Upper lobe of right lung (tissue), 1 donor: ENCODE measurements around the gene DZANK1. TPM values are rescaled to one million over a fixed set of nuclear protein-coding genes. Genes with fewer than 3 reads are reported as not detected.
"Not testable (repeated sequence)": the region's sequence is repeated elsewhere in the genome, so short reads cannot be mapped to it uniquely, and the experiment has no call there.

Experiments used
- ATAC-seq: fragments of 200-7000 bp; cut with Tn5 transposase; one replicate; pipeline ENCODE4 v1.9.1; 2020; ENCODE audit warnings: mild to moderate bottlenecking, moderate library complexity
- DNase-seq: peaks from one replicate; pipeline ENCODE4 v3.0.0-alpha.2; 2020
- H3K27ac ChIP-seq: fragments of 200-600 bp; one replicate; pipeline ENCODE4 v1.8.0; 2022
- H3K27me3 ChIP-seq: fragments of 200-600 bp; one replicate; pipeline ENCODE4 v1.8.0; 2022; ENCODE audit warnings: mild to moderate bottlenecking
- H3K36me3 ChIP-seq: fragments of 200-600 bp; one replicate; pipeline ENCODE4 v1.8.0; 2022
- H3K4me1 ChIP-seq: fragments of 200-600 bp; one replicate; pipeline ENCODE4 v1.8.0; 2022
- H3K4me3 ChIP-seq: fragments of 200-600 bp; one replicate; pipeline ENCODE4 v1.8.0; 2022; ENCODE audit warnings: mild to moderate bottlenecking
- H3K9me3 ChIP-seq: fragments of 200-600 bp; one replicate; pipeline ENCODE4 v1.8.0; 2022
- intact Hi-C: fragments of 100-400 bp; cut with DNase I; formaldehyde crosslinking; loops from one replicate; pipeline ENCODE4 v1.11.0; 2022
- total RNA-seq: library from RNA; stranded (reverse); fragmentation: NEBNext Ultra II Directional; extraction: Animal tissue kit (Norgen Biotek cat#: 25700); gene quantifications from one replicate; pipeline ENCODE4 v1.2.1, GENCODE V29; 2021
- TF ChIP-seq, protein P1 (sequence below): fragments of 200-600 bp; IDR thresholded peaks from one replicate; pipeline ENCODE4 v1.8.0; 2022; ENCODE audit warnings: antibody characterized with exemption
- donor health status: DM: no; HTN: yes; CAD: no; lungs with severe emphysema.

The DZANK1 gene
- total RNA-seq, 1 donor from 2014 or later, result 2.7 TPM

GRCh38 chr20:18377896-18378481 is 88.8 kb downstream of the DZANK1 start:
- Histone ChIP-seq H3K27ac (no peak overlapping the region), H3K4me3 (no peak overlapping the region), H3K36me3 (no peaks in the 10 kb centered on the region), H3K9me3 (no peaks in the 10 kb centered on the region), H3K4me1 (no peaks in the 10 kb centered on the region), H3K27me3 (no peaks in the 10 kb centered on the region)
- DNase-seq, result no peak
- ATAC-seq, result no peak
- intact Hi-C loops, result no loop called here
- TF ChIP-seq, protein P1, sequence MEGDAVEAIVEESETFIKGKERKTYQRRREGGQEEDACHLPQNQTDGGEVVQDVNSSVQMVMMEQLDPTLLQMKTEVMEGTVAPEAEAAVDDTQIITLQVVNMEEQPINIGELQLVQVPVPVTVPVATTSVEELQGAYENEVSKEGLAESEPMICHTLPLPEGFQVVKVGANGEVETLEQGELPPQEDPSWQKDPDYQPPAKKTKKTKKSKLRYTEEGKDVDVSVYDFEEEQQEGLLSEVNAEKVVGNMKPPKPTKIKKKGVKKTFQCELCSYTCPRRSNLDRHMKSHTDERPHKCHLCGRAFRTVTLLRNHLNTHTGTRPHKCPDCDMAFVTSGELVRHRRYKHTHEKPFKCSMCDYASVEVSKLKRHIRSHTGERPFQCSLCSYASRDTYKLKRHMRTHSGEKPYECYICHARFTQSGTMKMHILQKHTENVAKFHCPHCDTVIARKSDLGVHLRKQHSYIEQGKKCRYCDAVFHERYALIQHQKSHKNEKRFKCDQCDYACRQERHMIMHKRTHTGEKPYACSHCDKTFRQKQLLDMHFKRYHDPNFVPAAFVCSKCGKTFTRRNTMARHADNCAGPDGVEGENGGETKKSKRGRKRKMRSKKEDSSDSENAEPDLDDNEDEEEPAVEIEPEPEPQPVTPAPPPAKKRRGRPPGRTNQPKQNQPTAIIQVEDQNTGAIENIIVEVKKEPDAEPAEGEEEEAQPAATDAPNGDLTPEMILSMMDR, result no peak

DNA sequence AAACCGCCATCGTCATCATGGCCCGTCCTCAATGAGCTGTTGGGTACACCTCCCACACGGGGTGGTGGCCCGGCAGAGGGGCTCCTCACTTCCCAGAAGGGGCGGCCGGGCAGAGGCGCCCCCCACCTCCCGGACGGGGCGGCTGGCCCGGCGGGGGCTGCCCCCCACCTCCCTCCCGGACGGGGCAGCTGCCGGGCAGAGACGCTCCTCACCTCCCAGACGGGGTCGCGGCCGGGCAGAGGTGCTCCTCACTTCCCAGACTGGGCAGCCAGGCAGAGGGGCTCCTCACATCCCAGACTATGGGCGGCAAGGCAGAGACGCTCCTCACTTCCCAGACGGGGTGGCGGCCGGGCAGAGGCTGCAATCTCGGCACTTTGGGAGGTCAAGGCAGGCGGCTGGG is 91.3 kb downstream of the DZANK1 start:
- H3K36me3 ChIP-seq, H3K27me3 ChIP-seq, H3K4me1 ChIP-seq, H3K27ac ChIP-seq, H3K9me3 ChIP-seq, intact Hi-C loops, DNase-seq, ATAC-seq, H3K4me3 ChIP-seq: not testable (repeated sequence)

GRCh38 chr20:18372296-18372695 is 94.5 kb downstream of the DZANK1 start:
- H3K27ac ChIP-seq, result peak overlapping the region; percentile 32
- TF ChIP-seq, protein P1, result no peak
- no peaks in the 10 kb centered on the region for H3K9me3 ChIP-seq
- no peaks in the 10 kb centered on the region for H3K27me3 ChIP-seq
- ATAC-seq (no peak), DNase-seq (no peak)
- no peaks in the 10 kb centered on the region for H3K4me1 ChIP-seq
- intact Hi-C loops, result no loop called here
- no peak overlapping the region for H3K4me3 ChIP-seq
- H3K36me3 ChIP-seq, result no peaks in the 10 kb centered on the region

DNA sequence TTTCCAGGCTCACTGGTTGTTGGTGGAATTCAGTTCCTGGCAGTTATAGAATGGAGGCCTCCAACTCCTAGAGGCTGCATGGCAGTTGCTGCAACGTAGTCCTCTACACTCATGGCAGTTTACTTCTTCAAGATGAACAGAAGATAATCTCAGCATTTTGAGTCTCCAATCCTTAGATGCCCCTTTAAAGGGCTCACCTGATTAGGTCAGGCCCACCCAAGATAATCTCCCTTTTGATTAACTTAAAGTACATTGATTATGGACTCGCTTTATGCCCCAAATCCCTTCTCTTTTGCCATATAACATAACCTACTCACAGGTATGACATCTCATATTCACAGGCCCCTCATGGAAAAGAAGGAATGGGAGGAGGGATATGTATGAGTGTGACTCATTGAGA is 102.1 kb downstream of the DZANK1 start:
- TF ChIP-seq, protein P1, result no peak
- no peak for ATAC-seq
- intact Hi-C loops, result no loop called here

GRCh38 chr20:18363708-18364107 is 103.1 kb downstream of the DZANK1 start:
- Histone ChIP-seq H3K27me3 (no peaks in the 10 kb centered on the region), H3K9me3 (no peaks in the 10 kb centered on the region), H3K27ac (no peak overlapping the region), H3K4me1 (no peaks in the 10 kb centered on the region), H3K4me3 (no peak overlapping the region), H3K36me3 (no peaks in the 10 kb centered on the region)
- TF ChIP-seq, protein P1, result no peak
- ATAC-seq (no peak), DNase-seq (no peak)
- intact Hi-C loops, result no loop called here

More for the DNA sequence above, 102.1 kb downstream of the DZANK1 start:
- H3K9me3 ChIP-seq, result no peaks in the 10 kb centered on the region
- H3K4me1 ChIP-seq, result no peaks in the 10 kb centered on the region
- DNase-seq, result no peak
- no peaks in the 10 kb centered on the region for H3K27me3 ChIP-seq
- H3K4me3 ChIP-seq, result no peak overlapping the region
- no peaks in the 10 kb centered on the region for H3K36me3 ChIP-seq
- H3K27ac ChIP-seq, result no peak overlapping the region

DNA sequence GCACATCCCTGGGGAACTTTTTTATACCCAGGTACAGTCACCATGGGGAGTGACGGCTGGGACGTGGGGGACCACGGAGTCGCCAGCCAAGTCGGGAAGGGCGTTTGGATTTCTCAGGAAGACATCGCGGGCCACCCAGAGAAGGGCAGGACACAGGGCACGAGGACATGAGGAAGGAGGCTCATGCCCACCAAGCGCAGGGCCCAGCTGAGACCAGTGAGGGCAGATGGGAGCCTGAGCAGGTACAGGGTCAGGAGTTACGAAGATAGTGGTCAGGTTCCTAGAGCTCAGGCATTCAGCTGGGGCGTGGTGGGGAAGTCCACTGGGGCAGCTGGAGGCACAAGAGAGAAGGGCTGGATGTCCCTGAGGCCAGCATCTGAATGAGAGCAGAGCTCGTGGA is 103.9 kb downstream of the DZANK1 start:
- ATAC-seq, result no peak
- Histone ChIP-seq H3K4me3 (no peak overlapping the region), H3K36me3 (no peaks in the 10 kb centered on the region), H3K4me1 (no peaks in the 10 kb centered on the region), H3K27me3 (no peaks in the 10 kb centered on the region), H3K9me3 (no peaks in the 10 kb centered on the region), H3K27ac (no peak overlapping the region)
- intact Hi-C loops, result no loop called here
- TF ChIP-seq, protein P1, result no peak
- DNase-seq, result no peak
